Chondrocyte (in vitro differentiated cells): ENCODE data around the gene DNAH17. TPM values are rescaled to one million over a fixed set of nuclear protein-coding genes. Genes with fewer than 3 reads are reported as not detected.

Experiments
- DNase-seq: peaks from one replicate; pipeline ENCODE4 v3.0.0; 2021; ENCODE audit warnings: mixed read lengths, low spot score
- H3K27ac Mint-ChIP-seq: one replicate; pipeline ENCODE4 v1.8.0; 2021; ENCODE audit warnings: mild to moderate bottlenecking, moderate library complexity, mixed read lengths; ENCODE audit not compliant: unreplicated experiment
- H3K27me3 Mint-ChIP-seq: 2 replicates; pipeline ENCODE4 v1.8.0; 2021; ENCODE audit warnings: low read depth, mixed read lengths
- H3K36me3 Mint-ChIP-seq: 2 replicates; pipeline ENCODE4 v1.8.0; 2021; ENCODE audit warnings: low read depth, mixed read lengths
- H3K4me1 Mint-ChIP-seq: 2 replicates; pipeline ENCODE4 v1.8.0; 2021; ENCODE audit warnings: low read depth, mild to moderate bottlenecking, mixed read lengths
- H3K4me3 Mint-ChIP-seq: one replicate; pipeline ENCODE4 v1.8.0; 2021; ENCODE audit warnings: mild to moderate bottlenecking, moderate library complexity, mixed read lengths; ENCODE audit not compliant: unreplicated experiment
- H3K9me3 Mint-ChIP-seq: 2 replicates; pipeline ENCODE4 v1.8.0; 2021; ENCODE audit warnings: low read depth, mixed read lengths
- CTCF ChIP-seq: fragments of 200-600 bp; sonication (generic); IDR thresholded peaks from 2 replicates; pipeline ENCODE4 v1.5.0; 2021; ENCODE audit warnings: antibody characterized with exemption, mild to moderate bottlenecking, moderate library complexity
- total RNA-seq: library from RNA; stranded (reverse); gene quantifications from 3 replicates; pipeline ENCODE4 v1.2.1, GENCODE V29; 2021

DNAH17 gene
- total RNA-seq, 1 donor from 2014 or later: 0.42 TPM

DNA sequence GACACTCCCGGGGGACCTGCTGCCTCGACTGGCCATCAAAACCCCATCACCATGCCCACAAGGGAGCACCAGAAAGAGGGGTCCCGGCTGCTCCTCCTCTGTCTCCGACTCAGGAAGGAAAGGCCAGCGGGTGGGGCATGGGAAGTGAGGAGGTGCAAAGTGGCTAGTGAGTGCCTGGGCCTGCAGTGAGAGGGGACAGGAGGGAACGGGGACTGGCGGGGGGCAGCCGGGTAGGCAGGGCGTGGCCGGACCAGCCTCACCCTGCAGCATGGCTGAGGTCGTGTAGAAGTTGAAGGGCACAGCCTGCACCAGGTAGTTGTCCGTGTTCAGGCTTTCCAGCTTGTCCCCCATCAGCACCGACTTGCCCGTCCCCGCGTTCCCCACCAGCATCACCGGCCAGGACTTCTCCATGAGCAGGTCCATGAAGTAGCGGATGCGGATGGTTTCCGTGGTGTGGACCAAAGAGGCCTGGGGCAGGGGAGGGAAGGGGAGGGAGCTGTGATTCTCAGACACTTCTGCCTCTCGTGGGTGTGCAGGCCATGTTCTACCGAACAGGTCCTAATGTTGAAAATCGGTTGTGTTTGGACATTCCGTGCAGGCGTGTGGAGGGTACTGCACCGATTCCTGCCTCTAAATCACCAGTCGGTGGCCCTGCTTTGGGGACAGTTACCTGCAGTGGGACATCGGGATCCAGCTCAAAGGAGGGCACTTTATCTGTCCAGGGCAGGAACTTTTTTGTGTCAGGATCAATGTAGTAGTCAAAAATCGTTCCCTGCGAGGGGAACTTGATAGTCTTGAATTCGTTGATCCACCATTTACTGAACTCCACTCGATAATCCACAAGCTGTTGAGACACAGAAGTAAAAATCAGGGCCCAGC lies 91.7 kb downstream of the DNAH17 start:
- no peak for DNase-seq
- Mint-ChIP-seq H3K4me1 (peaks cover 5% of the 10 kb centered on the region), H3K27ac (no peak overlapping the region), H3K9me3 (no peaks in the 10 kb centered on the region), H3K36me3 (peaks cover 2% of the 10 kb centered on the region), H3K4me3 (no peak overlapping the region), H3K27me3 (peaks cover 6% of the 10 kb centered on the region)
- no peak for TF ChIP-seq CTCF

DNA sequence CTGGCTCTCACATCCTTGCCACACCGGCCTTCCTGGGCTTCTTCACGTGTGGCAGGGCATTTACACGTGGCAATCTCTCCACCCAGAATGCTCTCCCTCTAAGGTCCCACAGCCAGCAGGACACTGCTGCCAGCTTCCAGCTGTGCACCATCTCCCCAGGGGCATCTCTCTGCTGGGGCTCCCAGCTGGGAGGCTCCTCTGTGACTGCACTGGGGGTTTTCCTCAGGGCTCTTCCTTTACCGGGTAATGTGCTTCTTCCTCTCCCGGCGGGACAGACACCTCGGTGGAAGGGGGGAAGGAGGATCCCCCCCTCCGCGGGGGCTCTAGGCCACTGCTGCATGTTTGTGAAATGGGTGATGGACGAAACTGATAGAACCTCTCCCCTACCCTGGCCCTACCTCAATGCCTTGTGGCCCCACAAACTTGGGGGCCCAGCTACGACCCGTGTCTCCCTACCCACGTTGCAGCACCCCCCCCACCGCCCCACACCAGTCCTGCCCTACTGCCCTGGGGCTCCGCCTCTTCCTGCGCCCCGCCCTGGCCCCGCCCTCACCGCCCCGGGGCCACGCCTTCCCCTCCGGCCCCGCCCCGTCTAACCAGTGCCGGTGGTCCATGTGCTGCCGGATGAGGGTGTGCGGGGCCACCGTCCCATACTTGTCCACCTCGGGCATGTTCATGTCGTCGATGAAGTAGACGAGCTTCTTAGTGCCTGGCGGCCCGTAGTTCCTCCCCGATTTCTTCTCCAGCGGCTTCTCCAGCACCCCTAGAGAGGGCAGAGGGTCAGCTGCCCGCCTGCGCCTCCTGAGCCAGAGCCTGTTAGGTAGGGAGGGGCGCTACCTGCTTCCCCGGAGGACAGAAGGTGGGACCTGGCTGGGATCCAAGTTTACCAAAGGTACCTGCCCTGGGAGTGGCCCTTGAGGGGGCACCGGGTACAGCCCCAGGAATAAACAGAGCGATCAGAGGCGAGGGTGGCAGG lies 92.6 kb downstream of the DNAH17 start:
- Mint-ChIP-seq H3K27ac (peak overlapping the region; percentile 14), H3K36me3 (peaks cover 2% of the 10 kb centered on the region), H3K27me3 (peaks cover 3% of the 10 kb centered on the region), H3K9me3 (no peaks in the 10 kb centered on the region), H3K4me1 (peaks cover 5% of the 10 kb centered on the region), H3K4me3 (peak overlapping the region; percentile 28)
- TF ChIP-seq CTCF: no peak
- DNase-seq: no peak

DNA sequence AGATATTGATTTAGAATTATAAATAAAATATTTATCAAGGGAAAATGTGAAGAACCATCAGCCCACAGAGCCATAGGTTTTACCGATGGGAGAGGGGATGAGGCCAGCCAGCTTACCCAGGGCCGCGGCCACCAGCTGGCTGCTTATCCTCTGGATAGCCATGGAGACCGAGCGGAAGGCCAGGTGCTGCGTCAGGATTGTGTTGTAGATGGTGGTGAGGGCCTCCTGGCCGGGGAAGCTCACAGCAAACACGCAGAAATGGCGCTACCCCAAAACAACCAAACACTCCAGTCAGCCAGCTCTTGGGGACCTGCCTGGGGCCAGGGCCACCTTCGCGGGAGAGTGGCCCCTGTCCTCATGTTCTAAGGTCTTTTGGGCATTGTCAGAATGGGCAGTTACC lies 97.8 kb downstream of the DNAH17 start:
- Mint-ChIP-seq H3K9me3 (no peaks in the 10 kb centered on the region), H3K27ac (no peak overlapping the region), H3K36me3 (peaks cover 2% of the 10 kb centered on the region), H3K4me3 (no peak overlapping the region), H3K4me1 (peaks cover 3% of the 10 kb centered on the region), H3K27me3 (peaks cover 5% of the 10 kb centered on the region)
- peak; percentile 58 for DNase-seq
- TF ChIP-seq CTCF: no peak

DNA sequence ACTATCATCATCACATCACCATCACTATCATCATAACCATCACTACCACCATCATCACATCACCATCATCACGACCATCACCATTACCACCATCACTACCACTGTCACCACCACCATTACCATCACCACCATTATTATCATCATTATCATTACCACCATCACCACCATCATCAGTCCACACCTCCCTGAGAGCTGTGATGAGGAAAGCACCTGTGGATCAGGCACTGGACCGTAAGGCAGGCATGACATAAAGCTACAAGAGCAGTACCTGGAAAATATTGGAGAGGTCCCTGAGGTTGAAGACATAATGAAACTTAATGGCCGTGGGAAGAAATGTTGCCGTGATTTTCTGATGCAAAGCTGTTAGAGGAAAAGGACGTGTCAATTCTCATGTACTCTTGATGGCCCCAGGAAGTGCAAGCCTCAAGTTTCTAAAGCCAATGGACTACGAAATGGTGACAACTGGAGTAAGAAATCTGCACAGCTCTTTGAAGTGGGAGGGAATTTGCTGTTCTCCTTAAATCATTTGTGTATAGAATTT lies 98.4 kb downstream of the DNAH17 start:
- peaks cover 2% of the 10 kb centered on the region for H3K27me3 Mint-ChIP-seq
- DNase-seq: no peak
- H3K27ac Mint-ChIP-seq: no peak overlapping the region
- no peaks in the 10 kb centered on the region for H3K9me3 Mint-ChIP-seq
- TF ChIP-seq CTCF: no peak
- H3K4me3 Mint-ChIP-seq: no peak overlapping the region
- no peaks in the 10 kb centered on the region for H3K36me3 Mint-ChIP-seq
- no peaks in the 10 kb centered on the region for H3K4me1 Mint-ChIP-seq
